A549 (cell line): ENCODE measurements around the gene NEK2.

ENCODE experiments used
- CTCF ChIP-seq: fragments of >200 bp; sonication (Bioruptor Twin); formaldehyde crosslinking; IDR thresholded peaks from 3 replicates; pipeline ENCODE4 v1.5.1; 2016
- ELK1 ChIP-seq: fragments of 150-350 bp; IDR thresholded peaks from 2 replicates; pipeline ENCODE4 v1.6.1; 2014; ENCODE audit warnings: low read depth, mild to moderate bottlenecking, low read length
- MYC ChIP-seq: IDR thresholded peaks from 2 replicates; pipeline ENCODE4 v1.6.1; 2012; ENCODE audit warnings: mild to moderate bottlenecking, inconsistent platforms, low read length, improper control_type of control experiment, borderline replicate concordance
- PBX3 ChIP-seq: IDR thresholded peaks from 2 replicates; pipeline ENCODE4 v1.6.1; 2012
- PHF8 ChIP-seq: fragments of 200-600 bp; sonication (generic); IDR thresholded peaks from 2 replicates; pipeline ENCODE4 v1.6.1; 2016; ENCODE audit warnings: low read depth, mild to moderate bottlenecking, antibody characterized with exemption, moderate library complexity, borderline replicate concordance
- POLR2A ChIP-seq: IDR thresholded peaks from 2 replicates; pipeline ENCODE4 v1.6.1; 2012; ENCODE audit warnings: mild to moderate bottlenecking, low read length
- RARB ChIP-seq: fragments of 250-450 bp; sonication (Bioruptor Pico); IDR thresholded peaks from 2 replicates; pipeline ENCODE4 v1.8.0; 2021; ENCODE audit warnings: mild to moderate bottlenecking, moderate library complexity
- RCOR1 ChIP-seq: fragments of 150-350 bp; IDR thresholded peaks from 2 replicates; pipeline ENCODE4 v1.6.1; 2014; ENCODE audit warnings: antibody characterized with exemption, low read length, low read depth
- REST ChIP-seq: fragments of 200-600 bp; sonication (generic); IDR thresholded peaks from 2 replicates; pipeline ENCODE4 v1.6.1; 2016; ENCODE audit warnings: antibody characterized with exemption, mild to moderate bottlenecking, moderate library complexity
- ZC3H11A ChIP-seq: fragments of 450-650 bp; IDR thresholded peaks from 2 replicates; pipeline ENCODE4 v1.6.1; 2014; ENCODE audit warnings: antibody characterized with exemption, mild to moderate bottlenecking
- TF ChIP-seq, protein P1 (sequence below): IDR thresholded peaks from 2 replicates; pipeline ENCODE4 v1.6.1; 2012
- TF ChIP-seq, protein P2 (sequence below): IDR thresholded peaks from 2 replicates; pipeline ENCODE4 v1.6.1; 2012; ENCODE audit warnings: low read depth, borderline replicate concordance

GRCh38 chr1:211699059-211699458 lies 23.6 kb upstream of the NEK2 start:
- TF ChIP-seq RCOR1 (no peak), CTCF (no peak), POLR2A (no peak), MYC (no peak), REST (no peak), ZC3H11A (no peak), ELK1 (no peak), RARB (no peak), PBX3 (no peak), PHF8 (no peak)
- TF ChIP-seq, protein P1, sequence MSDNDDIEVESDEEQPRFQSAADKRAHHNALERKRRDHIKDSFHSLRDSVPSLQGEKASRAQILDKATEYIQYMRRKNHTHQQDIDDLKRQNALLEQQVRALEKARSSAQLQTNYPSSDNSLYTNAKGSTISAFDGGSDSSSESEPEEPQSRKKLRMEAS = no peak
- TF ChIP-seq, protein P2, sequence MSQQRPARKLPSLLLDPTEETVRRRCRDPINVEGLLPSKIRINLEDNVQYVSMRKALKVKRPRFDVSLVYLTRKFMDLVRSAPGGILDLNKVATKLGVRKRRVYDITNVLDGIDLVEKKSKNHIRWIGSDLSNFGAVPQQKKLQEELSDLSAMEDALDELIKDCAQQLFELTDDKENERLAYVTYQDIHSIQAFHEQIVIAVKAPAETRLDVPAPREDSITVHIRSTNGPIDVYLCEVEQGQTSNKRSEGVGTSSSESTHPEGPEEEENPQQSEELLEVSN = no peak
